RPMI7951 (cell line): ENCODE measurements around the gene OVCA2. TPM values are rescaled to one million over a fixed set of nuclear protein-coding genes. Genes with fewer than 3 reads are reported as not detected.
A peak's percentile ranks its signal among the peaks of the same experiment; 100 is the strongest.

ENCODE experiments used
- DNase-seq: peaks from one replicate; pipeline ENCODE4 v3.0.0-alpha.2; 2012; ENCODE audit warnings: low read depth
- total RNA-seq: library from RNA; depleted of rRNA; stranded (reverse); fragments of >200 nt; shearing (Covaris generic); gene quantifications from 2 replicates; pipeline ENCODE4 v1.2.3, GENCODE V29; 2014

OVCA2 gene
- total RNA-seq, 1 experiment from 2014 or later = 67.5 TPM

- no peak for DNase-seq
These were observed 7.7 kb upstream of the OVCA2 start for GRCh38 chr17:2034157-2034556.

- no peak for DNase-seq
These were observed 6.8 kb upstream of the OVCA2 start for GRCh38 chr17:2034806-2035540.

- DNase-seq = no peak
These were observed 6.0 kb upstream of the OVCA2 start for GRCh38 chr17:2035541-2036488.

DNA sequence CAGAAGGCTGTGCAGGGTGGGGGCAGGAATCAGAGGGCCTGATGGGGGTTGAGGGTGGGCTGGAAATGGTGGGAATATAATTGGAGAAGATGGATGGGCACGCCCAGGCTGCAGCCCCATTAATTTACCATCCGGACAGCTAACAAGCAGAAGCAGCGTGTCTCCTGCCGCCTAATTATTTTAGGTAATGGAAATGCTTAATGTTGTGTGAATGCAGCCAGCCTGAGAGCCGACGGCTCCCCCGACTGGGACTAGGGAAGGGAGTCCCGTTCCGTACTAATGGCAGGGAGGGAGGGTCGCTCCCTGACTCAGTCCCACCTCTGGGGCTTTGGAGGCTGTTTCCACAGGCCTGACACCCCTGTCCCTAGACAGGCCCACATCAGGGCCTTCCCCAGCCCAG lies 4.7 kb upstream of the OVCA2 start:
- DNase-seq = no peak

DNA sequence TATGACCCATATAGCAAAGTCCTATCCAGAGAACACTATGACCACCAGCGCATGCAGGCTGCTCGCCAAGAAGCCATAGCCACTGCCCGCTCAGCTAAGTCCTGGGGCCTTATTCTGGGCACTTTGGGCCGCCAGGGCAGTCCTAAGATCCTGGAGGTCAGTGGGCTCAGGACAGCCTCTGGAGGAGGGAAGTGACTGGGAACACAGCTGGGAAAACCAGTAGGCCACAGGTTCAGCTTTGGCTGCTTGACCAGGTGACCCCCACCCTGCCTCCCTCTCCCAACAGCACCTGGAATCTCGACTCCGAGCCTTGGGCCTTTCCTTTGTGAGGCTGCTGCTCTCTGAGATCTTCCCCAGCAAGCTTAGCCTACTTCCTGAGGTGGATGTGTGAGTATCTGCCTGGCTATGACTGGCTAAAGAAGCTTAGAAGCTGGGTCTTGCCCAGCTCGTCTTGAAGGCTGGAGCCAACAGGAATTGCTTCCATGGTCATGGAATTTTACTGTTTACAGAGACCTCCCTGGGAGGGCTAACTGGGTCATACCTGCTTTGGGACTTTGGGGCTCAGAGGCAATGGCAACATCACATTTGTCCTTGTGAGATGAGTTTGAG lies 1.5 kb upstream of the OVCA2 start:
- no peak for DNase-seq

DNA sequence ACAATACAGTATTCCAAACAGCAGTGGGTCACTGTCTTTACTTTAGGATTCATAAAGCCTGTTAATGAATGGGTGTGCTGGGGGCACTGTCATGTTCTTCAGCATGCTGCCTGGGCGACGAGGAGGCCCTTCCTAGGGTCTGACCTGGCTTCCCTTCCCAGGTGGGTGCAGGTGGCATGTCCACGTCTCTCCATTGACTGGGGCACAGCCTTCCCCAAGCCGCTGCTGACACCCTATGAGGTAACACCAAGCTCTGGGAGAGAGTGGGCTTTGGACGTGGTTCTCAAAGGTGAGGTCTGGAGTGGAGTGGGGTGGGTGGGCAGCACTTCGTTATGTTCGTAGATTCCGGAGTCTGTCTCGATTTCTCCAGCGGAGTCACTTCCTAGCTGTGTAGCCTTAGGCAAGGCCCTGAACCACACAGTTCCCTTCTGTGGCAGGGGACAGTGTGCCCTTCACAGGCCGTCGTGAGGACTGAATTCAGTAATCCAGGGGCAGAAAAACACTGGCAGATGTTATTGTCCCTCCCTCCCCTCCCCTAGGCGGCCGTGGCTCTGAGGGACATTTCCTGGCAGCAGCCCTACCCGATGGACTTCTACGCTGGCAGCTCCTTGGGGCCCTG lies 771 bp upstream of the OVCA2 start:
- peak; percentile 60 for DNase-seq

- DNase-seq = no peak
These were observed 597 bp downstream of the OVCA2 start for GRCh38 chr17:2042390-2042847.

DNA sequence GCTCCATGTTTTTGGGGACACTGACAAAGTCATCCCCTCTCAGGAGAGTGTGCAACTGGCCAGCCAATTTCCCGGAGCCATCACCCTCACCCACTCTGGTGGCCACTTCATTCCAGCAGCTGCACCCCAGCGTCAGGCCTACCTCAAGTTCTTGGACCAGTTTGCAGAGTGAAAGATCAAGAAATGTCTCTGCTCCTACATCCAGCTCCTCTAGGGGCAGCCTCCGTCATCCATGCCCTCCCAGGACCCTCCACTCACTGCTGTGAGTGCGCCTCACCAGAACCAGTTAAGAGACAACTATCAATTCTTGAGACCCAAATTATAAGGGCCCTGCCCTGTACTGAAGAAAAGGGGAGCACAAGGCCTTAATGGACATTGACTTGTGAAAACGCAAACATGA lies 1.1 kb downstream of the OVCA2 start:
- DNase-seq = no peak

DNA sequence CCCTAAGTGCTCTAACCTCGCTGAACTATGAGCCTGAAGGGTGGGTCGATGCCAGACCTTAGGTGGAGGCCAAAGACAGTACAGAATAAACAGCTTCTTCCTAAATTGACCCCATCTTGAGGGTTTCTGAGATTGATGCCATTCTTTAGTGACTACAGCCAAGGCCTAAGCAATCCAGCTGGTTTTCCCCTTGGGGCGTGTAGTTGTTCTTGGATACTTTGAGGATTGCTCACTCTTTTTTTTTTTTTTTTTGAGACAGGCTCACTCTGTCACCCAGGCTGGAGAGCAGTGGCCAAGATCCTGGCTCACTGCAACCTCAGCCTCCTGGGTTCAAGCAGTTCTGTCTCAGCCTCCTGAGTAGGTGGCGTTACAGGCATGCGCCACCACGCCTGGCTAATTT lies 2.0 kb downstream of the OVCA2 start:
- DNase-seq = peak; percentile 75

- no peak for DNase-seq
These were observed 2.6 kb downstream of the OVCA2 start for GRCh38 chr17:2044263-2044894.

DNA sequence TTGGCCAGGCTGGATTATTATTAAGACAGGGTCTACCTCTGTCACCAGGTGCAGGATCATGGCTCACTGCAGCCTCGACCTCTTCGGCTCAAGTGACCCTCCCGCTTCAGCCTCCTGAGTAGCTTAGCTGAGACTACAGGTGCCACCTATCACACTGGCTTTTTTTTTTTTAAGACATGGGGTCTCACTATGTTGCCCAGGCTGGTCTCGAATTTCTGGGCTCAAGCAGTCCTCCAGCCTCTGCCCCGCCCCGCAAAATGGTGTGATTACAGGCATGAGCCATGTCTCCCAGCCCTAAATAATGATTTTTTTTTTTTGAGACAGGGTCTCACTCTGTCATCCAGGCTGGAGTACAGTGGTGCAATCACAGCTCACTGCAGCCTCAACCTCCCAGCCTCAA lies 5.8 kb downstream of the OVCA2 start:
- no peak for DNase-seq

- no peak for DNase-seq
These were observed 7.0 kb downstream of the OVCA2 start for GRCh38 chr17:2048805-2049204.

- DNase-seq = peak; percentile 76
These were observed 7.8 kb downstream of the OVCA2 start for GRCh38 chr17:2049333-2050299.

DNA sequence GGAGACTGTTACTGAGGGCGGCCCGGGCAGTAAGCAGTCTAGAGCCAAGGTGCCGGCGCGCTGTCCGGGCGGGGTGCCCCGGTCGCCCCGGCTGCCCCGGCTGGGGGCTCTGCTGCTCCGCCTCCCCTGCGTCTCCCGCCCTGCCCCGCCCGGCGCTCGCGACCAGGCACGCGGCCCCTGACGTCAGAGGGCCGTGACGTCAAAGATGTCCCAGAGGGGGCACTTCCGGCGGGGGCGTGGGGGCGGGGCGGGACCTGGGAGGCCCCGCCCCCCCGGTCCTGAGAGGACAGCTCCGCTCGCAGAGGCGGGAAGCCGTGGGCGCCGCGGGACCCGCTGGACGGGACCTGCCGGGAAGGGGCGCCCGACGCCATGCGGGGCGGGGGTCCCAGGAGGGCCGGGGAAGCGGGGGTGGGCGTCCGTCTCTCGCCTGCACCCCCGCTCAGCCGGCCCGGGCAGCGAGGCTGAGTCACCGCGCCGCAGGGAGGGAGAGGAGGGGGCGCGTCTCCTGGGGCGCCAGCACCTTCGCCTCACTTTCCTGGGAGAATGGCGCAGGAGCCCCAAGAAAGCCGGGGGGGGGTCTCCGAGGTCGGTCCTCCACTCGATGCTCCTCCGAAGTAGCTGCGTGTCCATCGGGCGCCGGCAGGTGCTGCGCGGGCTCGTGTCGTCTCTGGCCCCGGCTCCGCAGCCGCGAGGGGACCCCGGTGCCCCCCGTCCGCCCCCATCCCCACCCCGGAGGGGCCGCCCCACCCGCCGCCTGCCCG lies 8.7 kb downstream of the OVCA2 start:
- peak; percentile 68 for DNase-seq

DNA sequence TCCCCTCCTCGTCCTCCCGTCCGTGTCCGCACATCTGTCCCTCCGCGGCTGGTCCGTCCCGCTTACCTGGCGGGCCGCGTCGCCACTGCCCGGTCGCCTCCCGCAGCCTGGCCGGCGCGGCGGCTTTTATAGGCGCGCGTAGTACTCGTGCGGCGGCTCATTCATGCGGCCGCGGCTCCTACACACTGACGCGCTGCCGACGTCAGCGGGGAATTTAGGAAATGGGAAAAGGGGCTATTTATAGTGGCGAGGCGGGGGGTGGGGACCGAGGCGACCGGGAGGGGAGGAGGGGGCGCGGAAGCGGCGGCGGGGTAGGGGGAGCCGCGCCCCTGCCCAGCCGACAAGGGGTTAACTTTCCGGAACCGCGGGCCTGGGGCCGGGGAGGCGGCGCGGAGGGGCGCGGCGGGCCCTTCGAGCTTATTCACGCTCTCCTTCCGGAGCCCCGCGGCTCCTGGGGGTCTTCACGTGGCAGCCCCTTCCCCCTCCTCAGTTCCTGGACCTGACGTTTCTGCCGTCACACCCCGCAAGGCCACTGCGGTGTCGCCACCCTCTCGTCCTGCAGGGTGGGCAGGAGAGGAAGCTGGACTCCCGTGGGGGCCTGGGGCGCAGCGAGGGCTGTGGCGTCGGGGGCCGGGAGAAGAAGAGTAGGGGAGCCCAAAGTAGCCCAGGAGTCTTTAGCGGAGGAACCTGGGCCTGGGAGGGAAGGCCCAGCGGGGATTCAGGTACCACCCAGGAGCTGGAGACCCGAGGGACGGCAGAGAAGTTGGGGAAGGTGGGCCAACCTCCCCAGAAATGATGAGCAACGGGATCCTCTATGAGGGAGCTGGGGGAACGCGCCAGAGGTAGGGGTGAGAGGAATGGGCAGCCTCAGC lies 9.5 kb downstream of the OVCA2 start:
- DNase-seq = no peak

GRCh38 chr17:2051933-2052559 lies 10.2 kb downstream of the OVCA2 start:
- DNase-seq = no peak

GRCh38 chr17:2053380-2054261 lies 11.8 kb downstream of the OVCA2 start:
- DNase-seq = peak; percentile 81
